ENCODE results near the gene GNPTG.
A peak's percentile ranks its signal among the peaks of the same experiment; 100 is the strongest.

The GNPTG gene

DNA sequence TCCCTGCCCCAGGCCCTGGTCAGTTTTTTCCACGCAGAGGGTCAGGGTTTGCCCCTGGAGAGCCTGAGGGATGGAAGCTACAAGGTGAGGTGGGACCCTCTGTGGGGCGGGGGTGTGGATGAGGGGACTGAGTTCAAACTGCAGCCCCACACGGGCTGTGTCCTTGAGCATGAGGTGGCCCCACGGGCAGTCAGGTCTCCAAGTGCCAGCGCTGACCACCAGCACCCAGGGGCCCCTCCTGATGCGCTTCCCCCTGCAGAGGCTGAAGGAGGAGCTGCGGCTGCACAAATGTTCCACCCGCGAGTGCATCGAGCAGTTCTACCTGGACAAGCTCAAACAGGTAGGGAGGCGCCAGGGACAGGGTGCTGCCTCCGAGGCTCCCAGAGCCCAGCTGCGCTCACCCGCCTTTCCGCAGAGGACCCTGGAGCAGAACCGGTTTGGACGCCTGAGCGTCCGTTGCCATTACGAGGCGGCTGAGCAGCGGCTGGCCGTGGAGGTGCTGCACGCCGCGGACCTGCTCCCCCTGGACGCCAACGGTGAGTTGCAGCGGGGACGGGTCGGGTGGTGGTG, 4.4 kb upstream of the GNPTG start:
- no peak for DNase-seq (ENCODE audit: low read depth)

DNA sequence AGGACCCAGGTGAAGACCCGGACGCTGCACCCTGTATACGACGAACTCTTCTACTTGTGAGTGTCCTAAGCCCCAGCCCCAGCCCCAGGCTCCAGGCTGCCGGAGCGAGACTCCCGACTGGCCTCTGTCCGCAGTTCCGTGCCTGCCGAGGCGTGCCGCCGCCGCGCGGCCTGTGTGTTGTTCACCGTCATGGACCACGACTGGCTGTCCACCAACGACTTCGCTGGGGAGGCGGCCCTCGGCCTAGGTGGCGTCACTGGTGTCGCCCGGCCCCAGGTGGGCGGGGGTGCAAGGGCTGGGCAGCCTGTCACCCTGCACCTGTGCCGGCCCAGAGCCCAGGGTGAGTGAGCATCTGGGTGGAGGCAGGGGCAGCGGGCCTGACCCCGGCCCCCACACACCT, 3.8 kb upstream of the GNPTG start:
- no peak for DNase-seq (ENCODE audit: low read depth)

DNA sequence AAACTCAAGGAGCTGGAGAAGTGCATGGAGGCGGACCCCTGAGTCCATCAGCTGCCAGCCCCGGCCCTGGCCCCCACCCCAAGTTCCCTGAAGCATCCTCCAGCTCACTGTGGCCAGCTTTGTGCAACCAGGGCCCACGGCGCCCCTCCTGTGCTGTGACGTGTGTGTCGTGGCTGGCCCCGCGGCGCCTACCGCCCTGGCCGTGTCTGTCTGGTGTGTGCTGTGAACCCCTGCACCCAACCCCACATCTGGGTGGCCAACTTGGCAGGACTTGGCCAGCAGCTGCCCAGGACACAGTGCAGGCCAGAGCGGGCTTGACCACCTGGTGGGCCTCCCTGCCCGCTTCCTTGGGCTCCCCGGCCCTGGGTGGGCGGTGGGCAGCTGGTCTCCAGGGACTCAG, 3.3 kb upstream of the GNPTG start:
- no peak for DNase-seq (ENCODE audit: low read depth)

DNA sequence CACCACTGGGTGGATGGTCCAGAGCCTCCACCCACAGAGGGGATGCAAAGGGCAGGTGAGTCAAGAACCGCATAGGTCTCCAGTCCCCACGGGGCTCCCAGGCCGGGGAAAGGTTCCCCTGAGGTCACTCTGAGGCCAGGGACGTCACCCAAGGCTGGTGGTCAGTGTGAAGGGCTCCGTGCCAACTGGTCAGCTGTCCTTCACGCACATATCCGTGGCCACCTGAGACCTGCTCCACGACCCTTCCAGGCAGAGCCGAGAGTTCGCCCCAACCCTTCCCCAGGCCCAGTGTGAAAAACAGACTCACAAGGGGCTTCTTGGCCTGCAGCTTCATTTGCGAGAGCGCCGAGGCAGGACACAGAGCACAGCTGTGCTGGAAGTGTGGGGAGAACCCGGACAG, 2.8 kb upstream of the GNPTG start:
- no peak for DNase-seq (ENCODE audit: low read depth)

DNA sequence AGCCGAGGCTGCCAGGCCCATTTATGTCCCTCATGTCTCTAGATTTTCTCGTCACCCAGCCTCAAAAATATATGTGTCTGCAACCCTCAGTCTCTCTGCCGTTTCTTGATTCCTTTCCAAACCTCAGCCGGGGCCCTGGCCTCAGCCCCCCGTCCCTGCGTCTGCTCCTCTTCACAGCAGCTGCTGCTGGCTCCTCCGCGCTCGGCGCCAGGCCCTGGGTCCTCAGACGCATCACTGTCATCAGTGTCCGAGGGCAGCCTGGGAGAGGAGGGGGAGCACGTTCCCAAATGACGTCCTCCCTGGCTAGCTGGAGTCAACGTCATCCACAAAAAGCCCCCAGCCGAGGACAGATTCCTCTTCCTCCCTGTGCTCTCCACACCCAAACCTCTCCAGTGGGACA, 2.4 kb upstream of the GNPTG start:
- no peak for DNase-seq (ENCODE audit: low read depth)

DNA sequence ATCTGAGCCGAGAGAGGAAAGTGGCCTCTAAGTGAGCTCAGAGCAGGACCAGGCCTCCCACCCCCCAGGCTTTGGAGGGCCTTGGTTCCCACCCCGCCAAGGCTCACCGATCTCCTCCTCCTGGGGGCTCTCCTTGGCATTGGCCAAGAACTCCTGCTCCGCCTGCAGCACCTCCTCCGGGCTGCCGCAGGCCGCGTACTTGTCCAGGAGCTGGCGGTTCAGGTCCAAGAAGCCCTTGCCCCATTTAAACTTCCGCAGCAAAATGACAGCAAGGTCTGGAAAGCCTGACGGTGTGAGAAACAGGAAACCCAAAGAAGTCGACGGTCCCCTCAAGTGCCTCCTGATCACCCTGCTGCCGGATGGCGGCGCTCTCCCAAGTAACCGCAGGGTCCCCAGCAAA, 1.8 kb upstream of the GNPTG start:
- DNase-seq (ENCODE audit: low read depth): no peak

DNA sequence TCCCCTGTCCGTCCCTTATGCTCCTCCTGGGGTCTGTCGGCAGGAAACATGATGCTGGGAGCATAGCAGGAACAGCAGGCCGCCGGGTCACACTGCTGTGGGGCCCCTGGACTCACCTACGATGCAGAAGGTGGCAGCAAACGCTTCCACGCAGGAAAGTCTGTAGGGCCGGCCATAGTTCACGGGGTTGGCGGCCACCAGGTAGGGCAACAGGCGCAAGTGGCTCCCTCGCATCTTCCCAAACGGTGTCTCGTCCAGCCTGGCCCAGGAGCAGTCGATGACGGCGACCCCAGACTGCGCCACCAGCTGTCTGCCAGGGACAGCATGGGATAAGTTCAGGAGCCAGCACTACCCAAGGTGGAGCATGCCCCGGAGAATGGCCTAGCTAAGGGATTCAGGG, 1.0 kb upstream of the GNPTG start:
- no peak for DNase-seq (ENCODE audit: low read depth)

DNA sequence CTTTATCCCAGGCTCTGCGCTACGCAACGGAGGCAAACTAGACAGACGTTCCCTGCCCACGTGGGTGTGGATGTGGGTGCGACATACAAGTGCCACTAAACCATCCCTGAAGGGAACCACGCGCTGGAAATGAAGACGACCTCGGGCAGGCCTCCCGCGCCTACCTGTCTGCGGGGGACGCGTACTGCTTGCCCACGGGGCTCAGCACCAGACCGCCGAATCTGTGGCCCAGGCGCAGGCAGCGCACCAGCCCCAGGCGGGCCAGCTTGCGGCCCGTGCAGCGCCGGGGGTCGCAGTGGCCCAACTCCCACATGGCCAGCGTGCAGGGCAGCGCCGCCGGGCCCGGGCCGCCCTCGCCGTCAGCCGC, 533 bp upstream of the GNPTG start:
- DNase-seq (ENCODE audit: low read depth): no peak

DNA sequence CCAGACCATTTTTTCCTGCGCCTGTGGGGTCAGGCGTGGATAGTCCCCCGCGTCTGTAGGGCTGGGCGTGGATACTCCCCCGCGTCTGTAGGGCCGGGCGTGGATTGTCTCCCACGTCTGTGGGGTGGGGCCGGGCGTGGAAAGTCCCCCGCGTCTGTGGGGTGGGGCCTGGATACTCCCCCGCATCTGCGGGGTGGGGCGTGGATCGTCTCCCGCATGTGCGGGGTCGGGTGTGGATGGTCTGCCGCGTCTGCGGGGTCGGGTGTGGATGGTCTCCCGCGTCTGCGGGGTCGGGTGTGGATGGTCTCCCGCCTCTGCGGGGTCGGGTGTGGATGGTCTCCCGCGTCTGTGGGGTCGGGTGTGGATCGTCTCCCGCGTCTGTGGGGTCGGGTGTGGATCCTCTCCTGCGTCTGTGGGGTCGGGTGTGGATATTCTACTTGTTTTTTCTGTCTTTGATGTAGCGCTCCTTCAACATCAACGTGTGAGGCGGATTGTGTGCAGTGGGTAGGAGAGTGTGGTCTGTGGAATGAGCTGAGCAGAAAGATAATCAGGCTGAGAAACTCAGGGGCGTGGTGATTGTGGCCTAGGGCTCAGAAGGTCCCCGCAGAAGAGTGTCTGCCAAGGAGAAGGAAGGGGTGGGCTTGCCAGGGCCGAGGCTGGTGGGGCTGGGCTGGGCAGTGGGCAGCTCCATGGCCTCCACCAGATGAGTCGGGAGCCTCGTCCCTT, 3.2 kb downstream of the GNPTG start:
- DNase-seq (ENCODE audit: low read depth): no peak

DNA sequence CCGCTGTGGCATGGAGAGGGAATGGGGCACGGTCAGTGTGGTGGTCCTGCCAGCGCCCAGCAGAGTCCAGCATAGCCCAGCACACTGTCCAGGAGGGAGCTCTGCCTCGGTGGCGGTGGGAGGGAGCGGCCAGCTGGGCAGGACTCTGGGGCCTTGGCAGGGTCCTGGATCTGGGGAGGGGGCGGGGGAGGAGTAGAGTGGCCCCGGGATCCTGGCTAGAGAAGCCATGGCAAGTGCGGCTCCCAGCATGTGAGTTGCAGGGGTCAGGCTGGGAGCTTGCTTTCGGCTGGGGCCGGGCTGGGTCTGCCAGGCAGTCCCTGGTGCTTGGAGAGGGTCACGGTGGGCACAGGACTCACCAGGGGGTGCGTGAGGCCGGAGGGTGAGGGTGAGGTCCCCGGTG, 3.9 kb downstream of the GNPTG start:
- no peak for DNase-seq (ENCODE audit: low read depth)

DNA sequence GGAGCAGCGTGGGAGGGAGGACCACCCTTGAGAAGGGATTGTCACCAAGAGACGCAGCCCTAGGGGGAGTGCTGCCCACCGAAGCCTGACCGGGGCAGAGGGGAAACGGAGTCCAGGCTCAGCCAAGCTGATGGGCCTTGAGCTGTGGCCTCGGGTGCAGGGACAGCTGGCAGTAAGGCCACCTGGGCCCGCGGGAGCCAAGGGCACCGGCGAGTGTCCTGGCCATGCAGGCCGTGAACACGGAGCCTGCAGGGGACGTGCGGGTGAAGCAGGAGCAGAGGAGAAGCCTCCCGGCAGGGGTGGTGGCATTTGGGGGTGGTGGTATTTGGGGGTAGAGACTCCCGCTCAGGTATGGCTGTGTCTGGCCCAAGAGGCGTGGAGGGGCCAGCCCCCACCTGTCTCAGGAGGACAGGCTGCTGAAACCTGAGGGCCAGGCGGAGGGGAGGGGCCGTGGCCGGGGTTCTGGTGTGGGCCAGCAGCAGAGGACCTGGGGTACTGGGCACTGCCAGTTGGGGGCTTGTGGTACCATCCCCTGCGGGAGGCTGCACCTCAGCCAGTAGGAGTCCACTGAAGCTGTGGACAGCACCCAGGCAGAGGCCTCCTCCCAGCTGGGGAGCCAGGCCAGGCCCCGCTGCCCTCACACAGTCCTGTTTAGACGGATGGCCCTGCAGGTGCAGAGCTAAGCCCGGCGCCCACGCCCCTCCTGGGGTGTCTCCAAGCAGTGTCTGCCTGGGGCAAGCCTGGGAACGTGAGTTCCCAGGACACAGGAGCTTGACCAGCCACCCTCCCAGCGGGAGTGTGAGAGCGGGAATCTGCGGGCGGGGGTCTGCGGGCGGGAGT, 4.5 kb downstream of the GNPTG start:
- DNase-seq (ENCODE audit: low read depth): no peak

DNA sequence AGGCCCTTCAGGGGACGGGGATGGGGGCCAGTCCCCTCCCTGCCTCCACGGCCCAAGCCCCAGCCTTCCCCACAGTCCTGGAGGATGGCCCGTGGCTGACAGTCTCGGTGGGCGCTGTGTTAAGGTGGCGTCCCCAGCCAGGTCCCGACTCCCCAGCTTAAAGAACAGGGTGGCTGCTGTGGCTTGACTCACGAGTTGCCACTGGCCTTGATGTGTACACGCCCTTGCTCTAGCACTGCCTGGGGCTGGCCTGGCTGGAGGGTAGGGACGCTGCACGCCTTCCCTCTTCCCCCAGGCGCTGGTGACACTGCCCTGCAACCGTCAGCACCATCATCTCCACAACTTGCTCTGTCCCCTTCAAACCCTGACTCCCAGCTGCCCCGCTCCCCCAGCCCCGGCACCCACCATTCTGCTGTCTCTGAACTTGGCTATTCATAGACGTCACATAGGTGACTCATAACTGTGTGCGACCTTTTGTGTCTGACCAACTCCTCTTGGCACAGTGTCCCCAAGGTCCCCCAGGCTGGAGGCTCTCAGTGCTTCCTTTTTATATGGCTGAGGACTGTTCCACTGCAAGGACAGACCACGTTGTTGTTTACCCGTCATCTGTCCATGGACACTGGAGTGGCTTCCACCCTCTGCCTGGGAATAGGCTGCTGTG, 6.3 kb downstream of the GNPTG start:
- DNase-seq (ENCODE audit: low read depth): no peak

DNA sequence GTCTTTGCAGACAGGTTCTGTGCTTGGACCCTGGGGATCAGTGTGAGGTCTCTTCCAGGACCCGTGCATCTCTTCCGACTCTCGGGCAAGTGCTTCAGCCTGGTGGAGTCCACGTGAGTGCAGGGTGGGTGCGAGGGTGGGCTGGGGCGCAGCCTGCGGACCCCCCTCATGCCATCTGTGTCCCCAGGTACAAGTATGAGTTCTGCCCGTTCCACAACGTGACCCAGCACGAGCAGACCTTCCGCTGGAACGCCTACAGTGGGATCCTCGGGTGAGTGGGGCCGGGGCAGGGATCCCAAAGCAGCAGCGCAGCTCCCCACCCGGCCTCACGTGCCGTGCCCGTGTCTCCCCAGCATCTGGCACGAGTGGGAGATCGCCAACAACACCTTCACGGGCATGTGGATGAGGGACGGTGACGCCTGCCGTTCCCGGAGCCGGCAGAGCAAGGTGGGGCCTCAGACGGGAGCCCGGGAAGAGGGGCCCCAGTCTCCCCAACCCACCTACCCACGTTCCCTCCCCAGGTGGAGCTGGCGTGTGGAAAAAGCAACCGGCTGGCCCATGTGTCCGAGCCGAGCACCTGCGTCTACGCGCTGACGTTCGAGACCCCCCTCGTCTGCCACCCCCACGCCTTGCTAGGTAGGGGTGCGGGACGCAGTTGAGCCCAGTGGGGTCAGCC, 10.1 kb downstream of the GNPTG start:
- DNase-seq (ENCODE audit: low read depth): no peak

DNA sequence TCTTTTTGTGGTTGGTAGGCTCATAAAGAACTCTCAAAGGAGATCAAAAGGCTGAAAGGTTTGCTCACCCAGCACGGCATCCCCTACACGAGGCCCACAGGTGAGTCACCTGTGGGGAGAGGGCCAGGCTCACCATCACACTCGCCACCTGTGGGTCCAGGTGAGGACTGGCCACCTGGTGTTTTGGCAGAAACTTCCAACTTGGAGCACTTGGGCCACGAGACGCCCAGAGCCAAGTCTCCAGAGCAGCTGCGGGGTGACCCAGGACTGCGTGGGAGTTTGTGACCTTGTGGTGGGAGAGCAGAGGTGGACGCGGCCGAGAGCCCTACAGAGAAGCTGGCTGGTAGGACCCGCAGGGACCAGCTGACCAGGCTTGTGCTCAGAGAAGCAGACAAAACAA, 11.1 kb downstream of the GNPTG start:
- DNase-seq (ENCODE audit: low read depth): no peak

DNA sequence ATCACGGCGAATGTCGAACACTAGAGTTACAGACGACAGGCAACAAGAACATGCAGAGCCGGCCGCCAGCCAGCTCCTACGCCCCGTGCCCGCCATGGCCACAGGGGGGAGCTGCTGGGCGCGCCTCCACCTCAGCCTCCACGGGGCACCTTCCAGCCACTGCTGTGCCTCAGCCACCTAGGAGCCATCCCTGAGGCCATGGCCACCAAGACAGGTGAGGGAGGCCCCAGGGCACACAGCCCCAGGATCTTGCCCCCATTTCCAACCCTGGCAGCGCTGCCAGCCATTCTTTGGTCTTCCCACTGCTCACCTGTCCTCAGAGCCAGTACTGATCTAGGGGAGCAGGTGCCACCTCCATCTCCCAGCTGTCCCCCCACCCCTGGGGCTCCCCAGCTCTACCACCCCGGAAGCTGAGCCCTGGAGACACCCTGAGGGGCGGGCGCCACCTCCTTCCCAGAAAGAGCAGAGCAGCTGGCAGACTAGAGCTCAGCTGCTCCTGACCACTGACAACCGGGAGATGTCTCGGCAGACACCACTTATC, 11.8 kb downstream of the GNPTG start:
- DNase-seq (ENCODE audit: low read depth): peak; percentile 59

DNA sequence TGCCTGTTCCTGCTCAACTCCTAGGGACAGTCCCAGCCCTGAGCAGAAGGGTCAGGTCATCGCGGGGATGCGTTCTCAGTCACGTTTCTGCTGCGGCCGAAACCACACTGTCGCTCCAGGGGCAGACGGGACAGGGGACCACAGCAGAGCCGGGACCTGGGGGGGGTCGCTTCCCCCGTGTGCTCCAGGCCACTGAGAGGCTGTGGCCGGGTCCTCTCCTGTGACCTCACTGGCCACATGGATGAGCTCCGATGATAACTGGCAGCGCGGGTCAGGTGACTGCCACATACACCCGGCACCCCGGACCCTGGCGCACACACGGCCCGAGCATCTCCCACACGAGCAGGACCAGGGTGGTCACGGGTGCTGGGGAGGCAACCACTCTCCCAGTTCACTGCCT, 12.8 kb downstream of the GNPTG start:
- DNase-seq (ENCODE audit: low read depth): no peak

DNA sequence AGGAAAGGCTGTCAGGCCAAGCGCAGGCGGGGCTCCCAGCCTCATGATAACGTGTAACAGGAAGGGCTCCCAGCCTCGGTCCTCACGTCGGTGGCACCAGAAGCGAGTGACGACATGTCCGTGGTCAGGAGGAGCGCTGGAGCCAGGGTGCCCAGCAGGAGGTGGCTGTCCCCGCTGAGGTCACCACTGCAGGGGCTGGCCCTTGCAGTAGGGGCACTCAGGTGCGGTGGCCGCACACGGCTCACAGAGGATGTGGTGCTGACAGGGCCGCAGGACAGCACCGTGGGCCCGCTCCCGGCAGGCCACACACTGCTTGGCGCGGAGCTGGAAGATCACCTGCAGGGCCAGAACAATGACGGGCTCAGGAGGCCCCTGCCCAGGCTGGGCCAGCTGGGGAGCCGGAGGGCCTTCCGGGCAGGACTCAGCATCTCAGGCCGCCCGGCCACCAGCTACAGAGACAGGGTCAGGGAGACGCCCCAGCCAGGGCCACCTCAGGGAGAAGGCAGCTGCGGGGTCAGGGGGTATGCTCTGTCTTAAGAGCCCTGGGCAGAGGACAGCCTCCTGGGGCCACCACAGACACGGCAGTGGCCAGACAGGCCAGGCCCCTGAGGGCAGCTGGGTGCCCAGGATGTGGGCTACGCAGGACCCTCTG, 14.5 kb downstream of the GNPTG start:
- no peak for DNase-seq (ENCODE audit: low read depth)

DNA sequence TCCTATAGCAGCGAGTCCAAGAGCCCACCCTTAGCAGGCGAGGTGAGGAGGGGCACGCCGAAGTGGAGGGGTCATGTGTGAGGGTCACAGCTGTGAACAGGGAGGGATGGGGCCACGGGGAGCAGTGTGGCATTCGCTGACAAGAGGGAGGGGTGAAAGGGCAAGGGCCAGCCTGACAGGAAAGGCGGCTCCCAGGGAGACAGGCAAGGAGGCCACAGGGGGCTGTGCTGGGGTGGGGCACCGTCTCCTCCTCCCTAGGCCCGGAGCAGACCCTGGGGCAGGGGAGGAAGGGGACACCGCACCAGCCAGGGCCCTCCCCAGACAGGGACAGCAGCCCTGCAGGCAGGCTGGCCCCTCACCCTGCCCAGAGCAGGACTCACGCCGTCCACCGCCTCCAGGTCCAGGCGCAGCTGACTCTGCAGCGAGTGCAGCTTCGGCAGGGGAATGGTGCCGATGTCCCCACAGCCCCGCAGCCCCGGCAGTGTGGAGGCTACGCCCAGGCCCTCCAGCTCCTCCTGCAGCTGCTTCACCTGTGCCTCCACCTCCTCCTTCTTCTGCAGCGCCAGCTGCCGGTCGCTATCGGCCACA, 15.1 kb downstream of the GNPTG start:
- no peak for DNase-seq (ENCODE audit: low read depth)

DNA sequence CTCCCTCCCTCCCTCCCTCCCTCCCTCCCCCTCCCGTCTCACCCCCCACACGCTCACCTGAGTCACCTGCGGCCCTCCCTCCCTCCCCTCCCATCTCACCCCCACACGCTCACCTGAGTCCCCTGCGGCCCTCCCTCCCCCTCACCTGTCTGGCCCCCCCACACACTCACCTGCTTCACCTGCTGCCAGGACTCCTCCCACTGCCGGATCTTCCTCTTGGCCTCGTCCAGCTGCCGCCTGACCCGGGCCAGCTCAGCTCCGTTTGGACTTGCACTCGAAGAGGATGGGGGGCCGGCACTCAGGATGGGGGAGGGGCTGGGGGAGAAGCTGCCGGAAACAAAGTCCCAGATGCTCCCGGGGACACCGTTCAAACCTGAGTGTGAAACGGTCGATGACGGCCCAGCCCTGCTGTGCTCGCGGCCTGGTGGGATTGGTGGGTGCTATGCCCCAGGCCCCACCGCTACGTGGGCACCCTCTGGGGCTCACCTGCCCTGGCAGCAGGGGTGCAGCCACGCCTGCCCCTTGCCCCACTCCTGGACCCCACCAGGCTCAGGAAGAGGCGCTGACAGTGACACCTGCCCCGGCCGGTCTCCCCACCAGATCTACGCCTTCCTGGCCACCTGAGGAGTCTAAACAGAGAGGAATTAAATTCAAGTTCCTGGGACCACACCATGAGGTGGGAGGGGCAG, 15.9 kb downstream of the GNPTG start:
- DNase-seq (ENCODE audit: low read depth): no peak
